Measurements from ENCODE around the gene UNC5C.

Gene UNC5C

DNA sequence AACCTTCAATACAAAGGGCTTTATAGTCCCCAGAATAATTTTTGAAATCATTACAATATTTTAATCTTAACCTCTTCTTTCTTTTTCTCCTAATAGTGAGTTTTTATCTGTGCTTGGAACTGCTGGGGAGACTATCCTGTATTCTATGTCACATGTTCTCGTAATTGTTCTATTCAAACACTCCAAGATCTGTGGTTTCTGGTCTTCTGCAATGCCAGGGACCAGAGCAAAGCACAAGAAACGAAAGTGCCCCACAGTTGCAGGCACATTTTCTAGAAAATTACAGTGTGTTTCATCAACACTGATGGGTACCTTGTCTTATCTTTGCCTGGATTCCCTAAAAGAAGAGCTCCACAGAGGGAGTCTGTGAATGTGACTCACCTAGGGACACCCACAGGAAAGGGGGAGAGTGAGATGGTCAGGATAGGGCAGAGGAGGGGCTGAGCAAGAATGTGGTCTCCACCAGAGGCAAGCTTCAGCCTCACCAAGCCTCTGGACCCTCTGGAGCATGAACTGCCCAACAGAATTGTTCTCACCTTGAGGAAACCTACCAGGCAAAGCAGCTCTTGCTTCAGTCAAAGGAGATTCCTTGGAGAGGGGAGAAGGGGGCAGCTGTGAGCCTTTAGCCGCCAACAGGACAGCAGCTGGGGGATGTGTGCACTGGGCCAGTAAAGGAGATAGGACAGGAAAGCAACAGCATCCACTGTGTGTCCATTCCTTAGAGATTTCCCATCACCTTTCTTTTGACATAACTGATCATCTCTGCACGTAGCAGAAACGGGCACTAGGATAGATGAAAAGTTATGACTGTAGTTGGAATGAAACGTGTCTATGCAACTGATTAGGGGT is 25.9 kb downstream of the UNC5C start:
- ATAC-seq (no peak), DNase-seq (no peak)

DNA sequence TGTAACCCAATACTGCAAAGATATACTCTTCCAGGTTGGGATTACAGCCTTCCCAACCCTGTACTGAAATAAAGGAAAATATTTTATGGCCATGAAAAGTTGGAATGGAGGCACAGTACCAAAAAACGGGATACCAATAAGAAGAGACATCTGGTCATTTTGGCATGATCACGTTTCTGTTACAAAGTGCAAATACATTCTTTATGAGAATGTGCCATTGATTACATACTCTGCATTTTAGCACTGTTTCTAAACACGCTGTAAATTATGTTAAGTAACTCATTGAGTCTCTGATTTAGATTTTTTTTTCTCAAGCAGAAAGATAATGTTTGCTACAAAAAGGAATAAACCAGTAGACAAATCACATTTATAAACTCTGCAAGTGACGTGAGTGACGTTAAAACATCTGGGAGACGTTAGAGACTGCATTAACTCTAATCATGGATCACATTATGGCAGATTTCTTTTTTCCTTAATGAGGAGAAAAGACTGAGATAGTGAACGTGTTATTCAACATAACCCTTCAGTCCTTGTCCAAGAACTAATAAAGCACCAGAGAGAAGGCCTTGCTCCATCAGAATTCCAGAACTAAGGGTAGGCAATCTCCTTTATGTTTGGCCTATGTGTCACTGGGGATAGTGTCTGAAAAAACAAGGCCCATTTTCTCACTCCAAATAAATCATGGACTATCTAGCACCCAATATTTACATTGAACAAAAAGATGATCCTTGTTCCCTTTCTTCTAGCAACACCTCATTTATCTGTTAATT is 31.0 kb downstream of the UNC5C start:
- no peak for DNase-seq

DNA sequence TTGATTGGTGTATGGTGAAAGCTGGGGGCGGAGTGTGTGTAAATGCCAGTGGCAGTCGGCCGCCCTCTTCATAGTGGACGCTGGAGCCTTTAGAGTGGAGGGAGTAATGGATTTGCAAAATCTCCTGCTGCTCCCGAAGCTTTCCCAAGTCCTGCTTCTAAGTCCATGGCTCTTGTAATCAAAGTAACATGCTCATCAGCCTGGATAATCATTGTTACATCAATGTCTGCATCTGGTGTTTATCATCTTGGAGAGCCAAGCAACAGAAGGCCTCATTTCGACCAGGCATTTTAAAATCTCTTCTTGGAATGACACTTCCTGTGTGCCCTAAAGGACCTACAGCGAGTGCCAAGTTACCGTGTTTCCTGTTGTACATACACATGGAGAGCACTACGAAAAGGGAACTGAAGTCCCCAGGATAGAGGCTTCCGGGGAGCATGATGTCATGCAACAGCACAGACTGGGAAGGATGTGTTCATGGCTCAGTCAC is 32.2 kb downstream of the UNC5C start:
- ATAC-seq (no peak), DNase-seq (no peak)

More for the DNA sequence above, 31.0 kb downstream of the UNC5C start:
- ATAC-seq = no peak

DNA sequence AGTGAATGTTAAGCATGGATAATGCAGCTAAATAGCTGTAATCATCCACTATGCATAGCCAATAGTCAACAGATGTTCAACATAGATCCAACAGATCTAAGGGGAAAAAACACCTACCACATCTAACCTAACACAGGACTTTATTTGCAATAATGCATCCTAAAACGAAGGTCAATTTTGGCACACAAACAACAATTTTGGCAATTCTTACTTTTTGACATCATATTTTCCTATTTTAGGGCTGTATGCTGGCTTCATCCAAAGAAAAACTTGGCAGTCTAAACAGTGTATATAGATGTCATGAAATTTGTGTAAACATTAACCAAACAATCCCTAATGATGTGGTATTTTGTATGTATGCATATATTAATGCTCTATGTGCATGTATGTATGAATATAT is 33.2 kb downstream of the UNC5C start:
- ATAC-seq (no peak), DNase-seq (no peak)

DNA sequence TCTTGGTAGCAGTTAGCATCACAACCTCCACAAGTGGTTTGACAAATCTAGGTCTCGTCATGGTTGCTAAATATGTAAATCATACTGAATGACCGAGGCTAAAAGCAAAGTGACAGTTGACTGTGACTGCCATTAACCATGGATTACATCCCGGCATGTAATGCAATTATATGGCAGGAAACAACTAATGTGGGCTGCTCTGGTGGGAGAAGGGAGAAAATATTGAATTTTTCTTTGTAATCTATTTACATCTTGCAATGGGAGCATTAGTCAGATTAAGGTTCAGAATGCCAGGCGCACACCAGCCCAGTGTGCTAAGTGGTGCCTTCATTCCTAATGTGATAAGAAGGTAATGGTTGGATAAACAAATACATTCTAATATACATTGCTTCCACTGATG is 35.8 kb downstream of the UNC5C start:
- DNase-seq = no peak
- no peak for ATAC-seq

DNA sequence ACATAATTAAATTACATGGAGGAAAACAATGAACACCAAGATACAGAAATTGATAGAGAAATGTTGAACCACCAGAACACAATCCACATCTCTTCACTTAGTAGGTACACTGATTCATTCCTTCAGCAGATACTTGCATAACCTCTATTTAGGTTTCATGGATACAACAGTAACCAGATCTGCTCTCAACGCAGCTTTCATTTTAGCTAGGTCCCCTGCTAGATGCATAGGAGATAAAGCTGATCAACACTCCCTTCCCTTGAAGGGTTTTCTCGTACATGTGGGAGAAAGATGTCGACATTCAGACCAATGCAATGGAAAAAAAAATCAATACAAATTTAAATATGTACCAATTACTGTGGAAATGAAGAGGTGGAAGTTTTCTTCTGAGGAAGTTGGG is 37.3 kb downstream of the UNC5C start:
- DNase-seq = no peak
- ATAC-seq = no peak

DNA sequence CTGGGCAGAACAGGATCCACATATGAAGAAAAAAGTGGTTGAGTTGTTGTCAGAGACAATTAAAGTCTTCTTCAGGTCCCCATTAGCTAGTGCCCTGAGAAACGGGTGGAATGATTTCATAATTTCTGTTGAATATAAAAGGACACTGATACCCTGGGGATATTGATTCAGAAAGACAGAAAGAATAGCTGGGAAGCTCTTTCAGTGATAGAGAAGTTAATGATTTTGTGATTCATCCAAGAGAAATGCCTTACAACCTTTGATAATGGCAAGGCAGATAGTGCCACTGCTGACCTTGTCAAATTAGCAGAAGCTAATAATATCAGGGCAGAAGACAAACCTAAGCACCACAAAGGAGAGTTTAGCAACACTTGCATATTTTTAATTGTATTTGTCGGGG is 37.9 kb downstream of the UNC5C start:
- ATAC-seq (no peak), DNase-seq (no peak)

DNA sequence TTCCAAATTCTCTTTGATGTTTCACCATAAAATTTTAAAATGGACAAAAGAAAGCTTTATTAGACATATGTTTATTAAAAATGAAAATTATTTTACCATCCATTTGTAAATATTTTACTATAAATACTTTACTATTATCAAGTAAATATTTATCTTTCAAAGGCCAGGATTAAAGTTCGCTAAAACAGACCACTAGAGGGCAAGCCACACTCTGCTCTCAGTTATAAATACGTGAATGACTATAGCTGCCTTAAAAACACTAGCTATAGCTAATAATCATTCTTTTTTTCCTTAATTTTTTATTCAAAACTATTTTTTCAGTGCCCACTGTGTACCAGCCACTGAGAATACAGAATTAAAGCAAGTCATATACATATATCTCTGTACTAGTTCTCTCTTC is 38.6 kb downstream of the UNC5C start:
- ATAC-seq = no peak
- no peak for DNase-seq

DNA sequence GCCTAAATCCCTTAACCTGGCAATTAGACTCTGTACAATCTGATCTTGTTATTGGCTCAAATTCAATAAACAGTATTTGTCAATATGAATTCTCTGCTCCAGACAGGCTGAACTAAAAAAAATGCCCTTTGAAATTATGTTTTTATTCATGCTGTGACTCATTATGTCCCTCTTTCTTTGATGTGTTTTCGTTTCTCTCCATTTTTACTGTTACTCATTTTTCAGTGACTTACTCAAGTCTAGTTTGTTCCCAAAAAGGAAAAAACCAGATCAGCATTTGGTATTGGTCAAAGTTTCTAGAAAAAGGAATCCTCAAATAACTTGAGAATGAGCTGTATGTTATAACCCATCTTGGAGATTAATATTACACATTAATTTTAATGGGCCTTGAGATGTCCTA is 40.4 kb downstream of the UNC5C start:
- DNase-seq (no peak), ATAC-seq (peak; percentile 32)

DNA sequence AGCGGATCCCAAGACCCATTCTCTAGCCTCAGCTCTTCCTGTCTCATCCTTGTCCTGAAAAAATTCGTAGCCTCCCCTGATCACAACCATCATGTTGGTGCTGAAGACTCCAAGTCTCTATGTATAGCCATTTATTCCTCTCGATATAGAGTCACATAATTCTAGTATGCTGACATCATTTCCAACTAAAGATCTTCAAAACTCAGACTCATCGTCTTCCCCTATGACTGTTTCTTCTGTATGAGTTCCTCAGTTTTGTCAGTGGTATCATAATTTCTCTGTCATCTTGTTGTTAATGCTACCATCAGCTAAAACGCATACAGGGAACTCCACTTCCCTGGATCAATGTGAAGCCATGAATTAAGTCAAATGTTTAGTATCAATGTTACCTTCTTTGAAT is 41.2 kb downstream of the UNC5C start:
- ATAC-seq (no peak), DNase-seq (no peak)

DNA sequence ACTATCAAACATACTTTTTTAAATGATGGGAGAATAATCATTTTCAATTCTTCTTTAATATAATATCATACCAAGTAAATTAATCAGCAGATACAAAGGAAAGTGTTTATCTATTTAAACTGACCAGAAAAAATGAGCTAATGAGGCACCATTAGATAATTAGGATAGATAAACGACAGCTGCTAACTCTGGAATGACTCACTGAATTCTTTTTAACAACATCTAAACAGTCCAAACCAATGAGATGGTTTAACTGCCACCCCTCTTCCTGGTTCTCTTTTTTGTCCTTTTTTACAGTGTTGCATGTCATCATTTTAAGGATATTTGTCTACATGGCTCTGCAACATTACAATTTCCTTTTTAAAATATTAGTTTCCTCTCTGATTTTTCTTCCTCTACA is 41.6 kb downstream of the UNC5C start:
- no peak for ATAC-seq
- no peak for DNase-seq

DNA sequence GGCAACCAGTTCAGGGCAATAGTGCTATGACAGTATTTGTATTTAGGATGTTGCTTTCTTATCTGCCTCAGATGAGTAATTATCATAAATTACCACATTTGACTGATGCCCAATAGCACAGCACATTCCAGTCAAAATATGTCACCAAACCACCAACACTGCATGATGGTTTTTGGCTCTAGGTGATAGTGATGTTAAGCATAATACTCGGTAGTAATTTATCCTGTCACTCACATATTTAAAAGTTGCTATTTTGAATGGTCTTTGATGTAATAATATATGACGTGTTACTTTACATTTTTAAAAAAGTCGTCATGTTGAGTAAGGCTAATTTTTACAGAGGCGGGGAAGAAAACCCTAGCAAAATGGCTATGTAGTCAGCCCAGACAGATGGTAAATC is 42.5 kb downstream of the UNC5C start:
- DNase-seq (no peak), ATAC-seq (no peak)

DNA sequence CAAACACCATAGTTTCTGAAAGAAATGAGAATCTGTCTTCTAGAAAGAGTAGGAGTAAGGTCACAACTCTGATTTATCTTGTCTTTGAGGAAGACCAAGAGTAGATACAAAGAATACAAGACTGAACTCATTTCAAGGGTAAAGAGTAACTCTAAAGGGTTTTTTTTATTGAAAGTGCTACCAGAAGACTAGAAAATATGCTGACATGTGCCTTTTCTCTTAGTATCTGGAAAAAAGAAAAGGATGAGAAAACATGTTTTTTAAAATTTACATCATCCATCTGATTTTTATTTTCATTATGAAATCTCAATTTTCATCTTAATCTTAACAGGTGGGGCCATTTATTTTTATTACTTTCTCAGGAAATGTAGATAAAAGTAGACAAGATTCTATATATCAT is 43.0 kb downstream of the UNC5C start:
- no peak for DNase-seq
- no peak for ATAC-seq

DNA sequence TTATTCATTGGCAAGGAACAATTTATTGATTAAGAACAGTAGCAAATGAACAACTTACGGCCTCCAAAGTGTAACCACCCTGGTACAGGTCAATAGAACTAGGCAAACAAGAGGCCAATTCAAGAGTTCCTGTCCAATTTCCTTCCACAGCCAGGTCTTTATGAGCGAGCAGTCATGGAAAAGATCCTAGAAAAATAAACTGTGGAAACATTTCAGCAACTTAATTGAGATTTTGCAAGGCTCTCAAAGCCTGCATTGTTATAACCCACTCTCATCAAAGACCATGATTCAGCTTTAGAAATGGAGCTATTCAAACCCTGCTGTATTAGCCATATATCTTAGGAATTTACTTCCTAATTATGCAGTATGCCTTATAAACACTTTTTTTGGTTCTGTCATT is 43.6 kb downstream of the UNC5C start:
- DNase-seq (no peak), ATAC-seq (no peak)

DNA sequence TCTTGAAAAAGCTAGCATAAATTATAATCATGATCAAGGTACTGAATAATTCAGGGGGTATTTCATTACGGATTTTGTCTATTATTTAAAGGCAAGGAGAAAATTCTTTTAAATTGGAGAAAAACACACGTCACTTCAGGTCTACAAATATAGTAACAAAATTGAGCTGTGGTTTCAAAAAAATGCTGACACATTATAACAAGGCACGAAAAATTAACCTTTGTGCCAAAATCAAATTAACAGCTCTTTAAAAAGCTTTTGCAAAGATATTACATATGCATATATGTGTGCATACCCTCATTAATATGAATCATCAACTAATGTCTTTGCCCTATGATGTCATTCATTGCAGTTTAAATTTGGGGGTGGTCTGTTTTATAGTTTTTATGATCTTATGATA is 44.3 kb downstream of the UNC5C start:
- no peak for DNase-seq

DNA sequence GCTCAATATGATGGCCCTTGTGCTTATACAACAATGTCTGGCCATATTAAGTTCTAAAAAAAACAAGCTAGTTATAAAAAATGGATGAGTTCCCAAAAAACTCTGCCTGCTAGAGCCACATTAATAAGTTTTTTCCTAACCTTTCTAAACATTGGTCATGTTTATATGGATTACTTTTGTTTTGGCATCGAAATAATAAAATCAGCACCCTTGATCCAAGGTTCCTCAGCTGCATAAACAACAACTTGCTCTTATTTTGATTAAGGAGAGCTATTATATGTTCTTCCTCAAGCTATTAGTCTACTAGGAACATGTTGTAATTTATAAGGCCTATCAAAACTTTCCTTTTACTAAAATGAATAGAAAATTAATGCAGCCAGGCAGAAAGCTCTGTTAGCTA is 48.4 kb downstream of the UNC5C start:
- DNase-seq = no peak
- ATAC-seq = no peak

More for the DNA sequence above, 44.3 kb downstream of the UNC5C start:
- no peak for ATAC-seq

DNA sequence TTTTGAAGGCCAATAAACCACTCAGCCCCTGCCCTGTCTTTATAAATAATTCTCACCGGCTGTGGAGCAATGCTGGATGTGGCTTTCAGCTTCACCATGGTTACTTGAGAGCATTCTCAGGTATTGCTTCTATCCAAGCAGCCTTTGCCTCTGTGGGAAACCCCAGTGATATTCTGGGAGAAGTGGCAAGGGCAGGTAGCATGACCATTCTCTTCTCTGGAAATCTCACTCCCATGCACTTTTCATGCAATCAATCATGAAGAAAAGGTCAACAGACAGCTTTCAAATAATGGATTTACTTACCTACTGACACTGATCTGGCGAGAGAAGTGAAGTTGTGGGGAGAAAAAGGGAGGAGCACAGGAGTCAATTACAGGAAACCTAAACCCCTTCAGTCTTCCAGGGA is 49.5 kb downstream of the UNC5C start:
- no peak for ATAC-seq
- no peak for DNase-seq

DNA sequence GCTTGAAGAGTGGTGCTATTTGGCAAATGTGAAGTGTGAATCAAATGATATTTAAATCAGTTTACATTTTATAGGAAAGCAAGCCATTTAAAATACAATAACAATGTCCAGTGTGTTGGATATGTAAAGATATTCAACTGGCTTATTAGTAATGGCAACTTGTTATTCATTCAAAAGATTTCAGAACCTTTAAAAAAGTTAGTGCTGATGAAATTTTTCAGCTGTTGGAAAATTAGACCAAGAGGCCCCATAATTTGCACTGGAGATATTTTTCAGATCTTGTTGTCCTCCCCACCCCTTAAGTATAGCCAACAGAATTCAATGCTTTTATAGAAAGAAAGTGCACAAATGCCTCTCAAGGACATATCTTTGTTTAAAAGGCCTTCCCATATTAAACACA is 54.6 kb downstream of the UNC5C start:
- DNase-seq (no peak), ATAC-seq (no peak)

DNA sequence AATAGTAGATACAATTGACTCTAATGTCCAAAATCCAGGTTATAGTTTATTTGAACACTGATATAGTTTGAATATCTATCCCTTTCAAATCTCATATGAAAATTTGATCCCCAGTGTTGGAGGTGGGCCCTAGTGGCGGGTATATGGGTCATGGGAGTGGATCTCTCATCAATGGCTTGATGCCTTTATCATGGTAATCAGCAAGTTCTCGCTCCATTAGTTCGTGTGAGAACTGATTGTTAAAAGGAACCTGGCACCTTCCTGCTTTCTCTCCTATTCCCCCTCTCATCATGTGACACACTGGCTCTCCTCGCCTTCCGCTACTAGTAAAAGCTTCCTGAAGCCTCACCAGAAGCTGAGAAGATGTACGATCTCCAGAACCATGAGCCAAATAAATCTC is 70.1 kb downstream of the UNC5C start:
- DNase-seq = no peak
- ATAC-seq = no peak

DNA sequence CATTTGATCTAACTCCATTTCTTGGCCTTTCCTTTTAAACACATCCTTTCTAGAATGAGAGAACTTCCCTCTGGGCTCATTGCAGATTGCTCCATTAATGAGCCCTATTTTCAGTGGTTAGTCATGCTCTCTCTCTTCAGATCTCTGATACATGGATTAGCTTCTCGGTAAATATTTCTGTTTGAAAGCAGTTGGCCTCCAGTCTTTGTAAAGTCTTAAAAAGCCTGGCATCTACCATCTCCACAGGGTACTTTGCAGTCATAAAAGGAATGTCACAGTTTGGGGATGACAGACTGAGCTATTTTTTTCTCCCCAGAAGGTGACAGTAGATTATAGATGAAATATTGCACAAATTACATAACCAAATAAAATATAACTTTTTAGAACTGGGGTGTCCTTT is 72.7 kb downstream of the UNC5C start:
- ATAC-seq (no peak), DNase-seq (no peak)

DNA sequence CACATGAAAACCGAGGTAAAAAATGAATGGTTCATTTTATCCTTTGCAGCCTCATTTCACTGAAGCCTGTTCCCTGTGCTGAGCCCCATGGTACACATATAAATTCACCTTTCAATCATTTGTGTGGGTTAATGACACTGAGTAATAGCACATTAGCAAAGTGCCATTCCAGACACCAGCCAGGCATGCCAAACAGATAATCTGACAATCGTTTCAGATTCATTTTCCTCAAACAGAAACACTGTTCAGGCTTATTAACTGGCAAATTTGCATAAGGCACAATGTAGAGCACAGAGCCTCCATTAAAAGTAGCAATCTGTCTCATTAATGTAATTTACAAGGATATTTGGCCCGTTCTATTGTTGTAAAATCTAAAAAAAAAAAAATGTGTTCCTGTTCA is 76.2 kb downstream of the UNC5C start:
- ATAC-seq = no peak

DNA sequence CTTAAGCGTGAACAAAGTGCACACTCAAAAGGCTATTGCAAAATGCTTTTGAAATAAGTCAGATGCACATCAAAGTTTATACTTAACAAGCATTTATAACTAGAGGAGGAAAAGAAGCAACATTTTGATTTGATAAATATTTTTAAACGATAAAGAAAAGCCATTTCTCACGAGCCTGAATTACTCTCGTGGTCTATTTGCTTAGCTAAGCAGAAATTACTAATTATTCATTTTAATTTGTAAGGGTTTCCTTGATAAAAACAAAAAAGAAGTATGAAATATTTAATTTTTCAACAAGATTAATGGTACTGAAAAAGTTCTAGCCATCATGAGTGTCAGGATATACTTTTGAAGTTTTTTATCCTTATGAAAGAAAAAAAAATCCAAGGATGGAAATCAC is 78.2 kb downstream of the UNC5C start:
- DNase-seq (no peak), ATAC-seq (no peak)

More for the DNA sequence above, 76.2 kb downstream of the UNC5C start:
- no peak for DNase-seq

DNA sequence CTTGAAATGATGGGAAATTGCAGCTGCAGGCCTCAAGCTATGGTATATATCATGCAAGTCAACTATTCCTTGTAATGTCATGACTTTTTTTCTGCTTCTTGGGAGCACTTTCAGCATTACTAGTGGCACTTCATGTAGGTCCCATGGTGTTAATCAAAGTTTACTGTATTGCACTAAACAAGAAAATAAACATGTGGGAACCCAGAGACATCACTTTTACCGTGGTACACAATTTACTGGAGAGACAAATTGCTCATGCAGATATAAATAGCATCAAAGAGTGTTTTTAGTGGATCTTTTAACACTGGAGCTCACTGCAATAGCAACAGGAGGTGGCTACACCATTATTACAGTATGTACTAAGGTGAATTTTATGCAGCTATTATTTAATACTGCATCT is 79.2 kb downstream of the UNC5C start:
- DNase-seq = no peak
- ATAC-seq = no peak

DNA sequence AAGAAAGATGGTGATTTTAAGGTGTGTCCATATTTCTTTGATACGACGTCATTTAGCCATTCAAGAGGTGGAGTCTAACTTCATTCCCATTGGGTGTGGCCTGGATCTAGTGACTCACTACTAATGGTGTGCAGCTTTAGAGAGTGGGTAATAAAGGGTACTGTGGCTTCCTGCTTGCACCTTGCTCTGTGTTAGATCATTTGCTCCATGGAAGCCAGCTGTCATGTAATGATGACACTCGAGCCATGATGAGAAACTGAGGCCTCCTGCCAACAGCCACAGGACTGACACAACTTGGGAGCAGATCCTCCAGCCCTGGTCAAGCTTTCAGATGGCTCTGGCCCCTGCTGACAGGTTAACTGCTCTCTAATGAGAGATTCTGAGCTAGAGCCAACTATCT is 82.0 kb downstream of the UNC5C start:
- no peak for ATAC-seq
- no peak for DNase-seq
